ENCODE data around the gene SPEM3.
"Not testable (repeated sequence)": the region's sequence is repeated elsewhere in the genome, so short reads cannot be mapped to it uniquely, and the experiment has no call there.

The SPEM3 gene

DNA sequence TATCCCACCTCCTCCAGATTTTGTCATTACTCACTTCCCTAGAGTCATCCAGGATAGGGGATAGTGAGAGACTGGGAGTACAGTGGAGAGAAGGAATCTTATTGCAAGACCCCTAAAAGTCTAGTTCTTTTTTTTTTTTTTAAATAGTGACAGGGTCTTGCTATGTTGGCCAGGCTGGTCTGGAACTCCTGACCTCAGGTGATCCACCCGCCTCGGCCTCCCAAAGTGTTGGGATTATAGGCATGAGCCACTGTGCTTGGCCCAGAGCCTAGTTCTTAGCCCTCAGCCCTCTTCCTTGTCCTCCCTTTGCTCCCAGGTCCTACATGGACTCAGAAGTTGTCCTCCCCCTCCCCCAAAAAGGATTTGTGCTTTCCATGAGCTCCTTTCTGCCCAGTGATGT is 13.5 kb downstream of the SPEM3 start:
- no peak for DNase-seq (ENCODE audit: low read depth)

DNA sequence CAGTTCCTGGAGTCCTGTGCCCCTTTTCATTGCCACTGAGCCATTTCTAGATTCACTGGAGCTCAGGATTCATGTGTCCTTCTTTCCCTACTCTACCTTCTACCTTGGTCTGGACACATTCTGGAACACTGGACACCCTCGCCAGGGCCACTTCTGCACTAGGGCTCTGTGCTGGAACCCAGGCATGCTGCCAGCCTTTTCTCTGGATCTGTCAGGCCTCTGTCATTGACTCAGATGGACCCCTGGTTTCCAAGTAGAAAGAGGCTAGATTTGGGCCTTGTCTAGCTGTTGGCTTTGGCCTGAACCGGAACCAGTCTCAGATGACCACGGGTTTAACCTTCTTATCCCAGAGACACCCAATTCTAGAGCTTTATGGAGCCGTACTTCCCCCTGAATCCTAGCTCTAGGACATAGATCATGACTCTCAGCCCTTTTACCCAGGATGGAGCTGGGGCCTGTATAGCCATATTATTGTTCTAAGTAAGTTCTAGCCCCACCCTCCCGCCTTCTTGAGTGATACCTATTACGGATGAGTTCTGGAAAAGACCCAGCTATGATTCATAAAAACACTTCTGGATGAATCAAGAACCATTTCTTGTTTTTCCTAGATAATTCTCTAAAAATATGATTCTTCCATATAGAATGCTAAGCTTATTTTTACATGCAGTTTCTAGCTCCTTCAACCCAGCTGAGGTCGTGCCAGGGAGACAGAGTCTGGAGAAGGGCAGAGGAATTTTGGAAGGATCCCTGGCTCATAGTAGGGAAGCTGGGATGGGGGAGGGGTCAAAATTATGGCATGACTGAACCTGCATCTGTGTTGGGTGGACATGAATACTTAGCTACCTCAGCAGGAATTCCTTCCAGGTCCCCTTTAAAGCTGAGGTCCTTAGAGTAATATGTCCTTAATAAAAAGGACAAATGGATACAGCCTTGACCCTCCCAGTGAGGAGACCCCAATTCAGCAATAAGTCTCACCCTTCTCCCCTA is 15.1 kb downstream of the SPEM3 start:
- DNase-seq (ENCODE audit: low read depth): peak; percentile 78

DNA sequence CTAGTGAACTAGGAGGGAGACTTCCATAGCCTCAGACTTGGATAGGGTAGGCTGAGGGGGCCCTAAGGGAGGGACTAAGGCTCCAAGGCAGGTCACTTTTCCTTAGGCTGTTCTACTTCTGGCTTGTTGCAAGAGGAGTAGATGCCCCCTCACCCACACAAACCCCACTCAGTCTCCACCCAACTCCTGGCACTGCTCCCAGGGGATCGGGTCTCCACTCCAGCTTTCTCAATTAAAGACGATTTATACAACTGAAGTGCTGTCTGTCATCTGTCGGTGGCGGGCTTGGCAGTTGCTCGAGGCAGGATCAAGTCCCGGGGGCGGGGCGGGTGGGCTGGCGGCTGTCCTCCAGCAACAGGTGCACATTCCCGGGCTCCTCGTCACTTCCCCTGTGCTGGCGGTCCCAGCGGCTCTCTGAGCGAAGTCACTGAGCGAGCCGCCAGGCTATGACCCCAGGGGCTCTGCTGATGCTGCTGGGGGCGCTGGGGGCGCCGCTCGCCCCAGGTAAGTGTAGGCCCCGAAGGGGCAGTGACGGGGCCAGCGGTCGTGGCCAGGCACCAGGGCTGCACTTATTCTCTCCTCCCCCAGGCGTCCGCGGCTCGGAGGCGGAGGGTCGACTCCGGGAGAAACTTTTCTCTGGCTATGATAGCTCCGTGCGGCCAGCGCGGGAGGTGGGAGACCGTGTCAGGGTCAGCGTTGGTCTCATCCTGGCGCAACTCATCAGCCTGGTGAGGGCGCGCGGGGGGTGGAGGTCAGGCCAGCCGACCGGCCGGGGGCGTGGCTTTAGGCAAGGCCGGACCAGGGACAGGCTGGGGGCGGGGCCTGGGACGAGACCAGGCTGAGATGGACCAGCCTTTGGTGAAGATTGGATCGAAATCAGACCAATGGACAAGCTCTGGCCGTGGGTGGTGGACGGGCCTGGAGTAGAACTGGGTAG is 16.3 kb downstream of the SPEM3 start, which contains the start of gene CHRNB1:
Gene CHRNB1 (plus strand): TSS at position 380 of the 937 bp plus-strand sequence. CDS start 67 bp downstream, at position 447.
- DNase-seq (ENCODE audit: low read depth): peak; percentile 42

DNA sequence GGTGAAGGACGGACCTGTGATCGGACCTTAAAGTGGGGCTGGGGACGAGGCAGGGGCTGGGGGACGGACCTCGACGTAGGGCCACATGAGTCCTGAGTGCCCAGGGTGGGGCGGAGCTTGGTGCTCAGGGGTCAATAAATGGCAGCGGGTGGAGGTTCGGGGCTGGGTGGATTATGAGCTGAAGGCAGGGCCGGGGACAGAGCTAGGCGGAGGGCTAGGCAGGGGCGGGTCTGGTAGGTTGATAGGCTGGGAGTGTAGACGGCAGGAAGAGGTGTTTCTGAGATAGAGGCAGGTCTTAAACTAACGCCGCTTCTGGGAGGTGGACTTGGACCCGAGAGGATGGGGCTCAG is 16.9 kb downstream of the SPEM3 start:
- DNase-seq (ENCODE audit: low read depth): no peak

DNA sequence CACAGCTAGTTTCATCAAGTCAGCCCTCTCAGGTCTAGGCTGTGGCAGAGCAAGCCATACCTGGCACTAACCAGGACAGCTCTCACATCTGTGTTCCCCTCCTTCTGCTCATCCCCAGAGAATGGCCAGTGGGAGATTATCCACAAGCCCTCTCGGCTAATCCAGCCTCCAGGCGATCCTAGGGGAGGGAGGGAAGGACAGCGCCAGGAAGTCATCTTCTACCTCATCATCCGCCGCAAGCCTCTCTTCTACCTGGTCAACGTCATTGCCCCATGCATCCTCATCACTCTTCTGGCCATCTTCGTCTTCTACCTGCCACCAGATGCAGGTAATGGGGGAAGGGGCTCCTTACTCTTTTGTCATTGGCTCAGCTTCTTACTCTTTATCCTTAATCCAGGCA is 19.8 kb downstream of the SPEM3 start:
- no peak for DNase-seq (ENCODE audit: low read depth)

DNA sequence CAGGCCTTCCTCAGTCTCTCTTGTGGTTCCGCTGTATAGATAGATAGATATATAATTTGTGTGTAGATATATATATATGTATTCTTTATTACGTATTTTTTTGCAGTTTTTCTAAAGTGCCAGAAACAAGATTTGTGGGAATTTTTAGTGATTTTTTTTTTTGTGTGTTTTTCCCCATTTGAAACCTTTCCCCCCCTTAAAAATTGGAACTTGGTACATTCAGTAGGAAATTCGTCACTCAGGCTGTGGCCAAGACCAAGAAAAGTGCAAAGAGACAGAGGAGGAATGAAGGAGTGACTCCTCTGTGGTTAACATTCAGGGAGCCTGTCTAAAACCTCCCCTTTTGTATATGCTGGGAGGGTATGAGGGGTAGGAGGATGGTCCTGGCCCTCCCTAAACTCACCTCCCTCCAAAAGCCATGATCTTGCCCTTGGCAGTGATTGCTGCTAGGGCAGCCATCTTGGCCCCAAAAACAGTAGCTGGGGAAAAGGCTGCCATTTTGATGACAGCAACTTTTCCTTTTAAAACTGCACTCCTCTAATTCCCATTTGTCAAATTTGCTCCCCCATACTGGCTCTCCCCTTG is 31.4 kb downstream of the SPEM3 start:
- DNase-seq (ENCODE audit: low read depth): no peak

DNA sequence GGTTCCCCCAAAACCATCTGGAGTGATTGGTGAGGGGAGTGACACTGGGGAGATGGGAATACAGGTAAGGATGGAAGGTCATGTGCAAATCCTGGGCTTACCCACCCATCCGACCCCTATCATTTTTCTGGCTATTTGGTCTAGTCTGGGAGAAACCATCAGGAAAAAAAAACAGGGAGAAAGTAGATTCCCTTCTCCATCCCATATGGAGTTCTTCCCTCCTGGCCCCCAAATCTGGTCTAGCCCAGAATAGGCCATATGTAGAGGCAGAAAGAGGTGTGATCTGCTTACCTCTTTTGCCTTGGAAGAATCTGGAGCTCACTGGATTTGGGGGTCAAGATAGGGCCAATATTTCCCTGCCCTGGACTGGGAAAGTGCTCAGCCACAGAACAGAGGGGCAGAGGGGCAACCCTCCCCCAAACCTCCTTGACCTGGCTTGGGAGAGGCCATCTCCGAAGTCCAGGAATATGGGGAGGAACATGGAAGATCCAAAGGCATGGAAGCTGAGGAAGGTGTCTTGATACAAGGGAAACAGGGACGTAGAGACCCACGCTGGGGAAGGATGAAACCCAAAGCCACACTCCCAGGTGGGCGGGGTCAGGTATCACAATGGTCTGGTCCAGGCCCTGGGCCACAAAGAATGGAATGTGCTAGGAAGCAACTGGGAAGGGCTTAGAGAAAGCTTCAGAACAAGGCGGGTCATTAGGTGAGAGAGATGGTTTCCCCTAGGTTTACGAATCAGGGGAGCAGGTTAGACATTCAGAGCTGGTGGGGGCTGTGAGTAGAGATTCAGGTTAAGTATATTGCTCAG is 32.4 kb downstream of the SPEM3 start:
- DNase-seq (ENCODE audit: low read depth): no peak

DNA sequence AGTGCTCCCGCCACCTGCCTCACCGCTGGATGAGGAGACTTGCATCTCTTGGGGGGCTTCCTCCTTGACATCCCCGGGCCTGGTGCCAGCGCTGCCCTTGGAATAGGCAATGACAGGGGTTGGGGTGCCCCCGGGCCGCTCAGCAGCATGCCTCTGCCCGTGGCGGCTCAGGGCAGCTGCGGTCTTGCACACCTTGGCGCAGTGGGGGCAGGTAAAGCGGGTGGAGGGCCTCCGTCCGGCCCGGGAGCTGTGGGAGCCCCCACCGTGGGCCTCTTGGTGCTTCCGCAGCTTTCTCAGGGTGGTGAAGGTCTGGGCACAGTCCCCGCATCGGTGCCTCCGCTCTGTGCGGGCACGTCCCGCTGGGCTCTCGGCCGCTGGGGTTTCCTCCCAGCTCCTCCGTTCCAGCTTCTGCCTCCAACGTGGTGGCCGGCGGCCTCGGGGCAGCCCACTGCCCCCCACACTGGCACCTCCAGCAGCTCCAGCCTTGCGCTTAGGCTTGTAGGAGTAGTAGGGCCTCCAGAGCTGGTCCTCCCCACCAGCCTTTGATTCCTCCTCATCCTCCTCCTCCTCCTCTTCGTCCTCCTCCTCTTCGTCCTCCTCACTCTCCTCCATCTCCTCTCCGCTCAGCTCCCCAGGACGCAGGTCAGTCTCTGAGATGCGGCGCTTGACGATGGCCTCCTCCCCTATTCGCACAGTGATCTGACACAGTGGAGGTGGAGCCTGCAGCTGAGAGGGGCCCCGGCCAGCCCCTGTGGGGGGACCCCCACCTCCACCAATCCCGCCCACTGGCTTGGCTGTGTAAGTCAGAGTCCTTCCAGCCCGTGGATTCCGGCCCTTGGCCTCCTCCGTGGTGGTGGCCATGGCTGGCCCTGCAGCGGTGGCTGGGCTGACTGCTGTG is 34.1 kb downstream of the SPEM3 start:
- no peak for DNase-seq (ENCODE audit: low read depth)

DNA sequence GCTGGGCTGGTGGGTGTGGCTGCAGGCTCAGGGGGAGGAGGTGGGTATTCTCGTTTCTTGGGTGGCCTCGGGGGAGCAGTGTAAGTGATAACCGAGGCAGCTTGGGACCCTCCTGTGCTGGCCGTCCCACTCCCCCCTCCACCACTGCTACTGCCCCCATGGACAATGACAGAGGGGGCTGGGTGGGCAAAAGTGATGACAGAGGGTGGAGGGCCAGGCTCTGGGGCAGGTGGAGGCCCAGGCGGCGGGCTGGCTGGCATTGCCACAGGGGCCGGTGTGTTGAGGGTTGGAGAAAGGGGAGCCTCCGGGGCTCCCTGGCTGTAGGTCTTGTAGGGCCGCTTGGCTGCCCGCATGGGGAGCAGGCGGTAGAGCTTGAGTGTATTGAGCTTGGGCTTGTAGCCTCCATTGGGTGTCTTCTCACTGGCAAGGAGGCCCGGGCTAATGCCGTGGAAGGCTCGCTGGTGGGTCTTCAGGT is 34.8 kb downstream of the SPEM3 start:
- no peak for DNase-seq (ENCODE audit: low read depth)

DNA sequence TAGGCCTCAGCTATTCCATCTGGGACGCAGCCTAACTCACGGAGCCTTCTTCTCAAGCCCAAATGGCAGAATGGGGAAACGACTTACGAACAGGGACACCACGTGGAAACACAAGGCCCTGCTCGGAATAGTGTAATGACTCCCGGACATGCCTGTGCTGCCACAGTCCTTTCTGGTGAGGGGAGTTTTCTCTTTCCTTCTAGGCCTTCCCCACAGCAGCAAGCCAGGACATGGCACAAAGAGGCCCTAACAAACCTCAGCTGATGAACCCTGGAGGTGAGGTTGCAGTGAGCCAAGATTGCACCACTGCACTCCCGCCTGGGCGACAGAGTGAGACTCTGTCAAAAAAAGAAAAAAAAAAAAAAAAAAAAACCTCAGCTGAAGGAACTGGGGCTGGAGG is 35.4 kb downstream of the SPEM3 start:
- no peak for DNase-seq (ENCODE audit: low read depth)

DNA sequence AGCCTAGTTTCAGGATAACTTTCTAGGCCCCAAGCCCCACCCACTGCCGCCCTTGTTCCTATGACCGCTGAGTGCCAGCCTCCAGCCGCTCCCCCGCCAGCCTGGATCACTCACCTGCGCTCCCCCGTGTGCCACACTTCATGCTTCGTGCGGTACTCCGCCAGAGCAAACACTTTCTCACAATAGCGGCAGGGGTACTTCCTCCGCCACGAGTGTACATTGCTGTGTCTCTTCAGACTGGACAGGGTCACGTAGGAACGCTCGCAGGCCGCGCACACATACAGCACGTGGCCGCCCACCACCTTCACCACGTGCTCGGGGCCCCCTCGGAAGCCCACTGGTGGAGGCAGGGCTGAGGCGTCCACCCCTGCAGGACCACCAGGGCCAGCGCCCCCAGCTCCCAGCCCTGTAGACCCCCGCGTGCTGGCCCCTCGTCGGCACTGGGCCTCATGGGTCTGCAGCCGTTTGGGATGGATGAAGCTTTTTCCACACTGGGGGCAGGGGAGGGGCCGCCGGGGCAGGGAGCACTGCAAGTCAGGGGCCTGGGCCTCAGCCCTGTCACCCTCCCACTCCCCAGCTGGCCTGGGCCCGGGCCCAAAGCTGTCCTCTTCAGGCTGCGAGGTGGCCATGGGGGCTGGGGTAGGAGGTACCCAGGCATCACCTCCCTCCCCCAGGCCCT is 37.1 kb downstream of the SPEM3 start:
- no peak for DNase-seq (ENCODE audit: low read depth)

DNA sequence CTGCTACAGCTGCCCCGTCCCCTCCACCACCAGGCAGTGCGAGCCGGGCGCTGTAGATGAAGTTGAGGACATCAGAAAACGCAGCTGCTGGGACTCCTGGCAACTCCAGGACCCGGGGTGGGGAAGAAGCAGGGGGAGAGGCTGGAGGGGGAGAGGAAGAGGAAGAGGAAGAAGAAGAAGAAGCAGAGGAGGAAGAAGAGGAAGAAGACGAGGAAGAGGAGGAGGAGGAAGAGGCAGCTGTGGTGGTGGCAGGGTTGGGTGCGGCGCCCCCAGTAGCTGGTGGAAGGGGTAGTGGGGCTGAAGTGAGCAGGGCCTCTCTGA is 37.6 kb downstream of the SPEM3 start:
- no peak for DNase-seq (ENCODE audit: low read depth)

DNA sequence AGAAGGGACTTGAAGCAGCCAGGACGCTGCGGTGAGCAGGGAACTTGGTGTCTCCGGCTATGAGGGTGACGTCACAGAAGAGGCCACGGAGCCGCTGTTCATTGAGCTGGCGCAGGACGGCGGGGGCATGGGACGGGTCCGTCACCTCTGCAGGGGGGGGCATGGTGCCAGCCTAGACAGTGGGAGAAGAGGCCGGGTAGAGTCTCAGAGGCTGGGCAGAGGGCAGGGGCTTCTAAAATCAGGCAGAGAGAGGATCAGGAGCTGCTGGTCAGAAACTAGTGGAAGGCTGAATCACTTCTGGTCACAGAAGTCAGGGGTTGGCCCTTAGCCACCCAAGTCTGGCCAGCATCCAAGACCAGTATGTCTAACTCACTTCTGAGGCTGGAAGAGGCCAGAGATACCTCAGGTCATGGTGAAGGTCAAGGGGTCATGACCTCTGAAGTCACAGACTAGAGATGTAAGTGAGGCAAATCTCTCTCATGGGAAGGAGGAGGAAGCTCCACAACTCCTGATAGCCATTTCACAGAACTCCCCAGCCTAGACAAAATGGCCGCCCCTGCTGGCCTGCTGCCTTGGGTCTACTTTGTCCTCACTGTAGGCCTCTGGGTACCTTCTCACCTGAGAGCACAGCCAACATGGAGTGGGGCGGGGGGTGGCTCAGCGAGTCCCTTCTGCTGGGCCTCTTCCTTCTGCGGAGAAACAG is 38.1 kb downstream of the SPEM3 start:
- peak; percentile 72 for DNase-seq (ENCODE audit: low read depth)

DNA sequence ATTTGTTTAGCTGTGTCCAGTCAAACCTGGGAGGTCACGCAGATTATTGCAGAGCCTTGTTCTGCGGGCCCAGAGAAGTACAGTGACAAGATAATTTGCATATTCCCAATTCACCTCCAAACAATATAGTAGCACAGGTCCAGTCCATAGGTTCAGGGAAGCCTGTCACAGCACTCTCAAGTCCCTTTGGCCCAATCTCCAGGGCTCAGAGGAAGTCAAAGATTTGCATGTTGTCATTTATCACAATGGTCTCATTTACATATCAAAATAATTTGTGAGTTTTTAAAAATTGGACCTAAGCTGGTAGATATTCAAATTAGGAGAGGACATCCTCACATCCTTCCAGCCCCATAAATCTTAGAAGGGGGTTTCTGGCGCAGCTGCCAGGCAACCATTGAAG is 38.8 kb downstream of the SPEM3 start:
- DNase-seq (ENCODE audit: low read depth): no peak

DNA sequence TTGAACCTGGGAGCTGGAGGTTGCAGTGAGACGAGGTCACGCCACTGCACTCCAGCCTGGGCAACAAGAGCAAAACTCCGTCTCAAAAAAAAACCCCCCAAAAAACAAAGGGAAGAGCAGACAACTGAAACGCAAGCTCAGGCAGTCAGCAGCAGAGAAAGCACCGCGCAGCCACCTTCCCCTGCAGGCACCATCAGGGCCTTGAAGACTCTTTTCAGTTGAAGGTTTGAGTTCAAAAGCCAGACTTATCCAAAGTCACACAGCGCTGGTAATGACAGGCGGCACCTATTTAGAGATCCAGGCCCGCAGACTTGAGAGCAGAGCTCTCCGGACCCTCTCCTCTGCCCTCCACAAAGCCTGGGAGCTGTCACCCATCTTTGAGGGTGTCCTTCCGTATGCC is 39.6 kb downstream of the SPEM3 start:
- no peak for DNase-seq (ENCODE audit: low read depth)

DNA sequence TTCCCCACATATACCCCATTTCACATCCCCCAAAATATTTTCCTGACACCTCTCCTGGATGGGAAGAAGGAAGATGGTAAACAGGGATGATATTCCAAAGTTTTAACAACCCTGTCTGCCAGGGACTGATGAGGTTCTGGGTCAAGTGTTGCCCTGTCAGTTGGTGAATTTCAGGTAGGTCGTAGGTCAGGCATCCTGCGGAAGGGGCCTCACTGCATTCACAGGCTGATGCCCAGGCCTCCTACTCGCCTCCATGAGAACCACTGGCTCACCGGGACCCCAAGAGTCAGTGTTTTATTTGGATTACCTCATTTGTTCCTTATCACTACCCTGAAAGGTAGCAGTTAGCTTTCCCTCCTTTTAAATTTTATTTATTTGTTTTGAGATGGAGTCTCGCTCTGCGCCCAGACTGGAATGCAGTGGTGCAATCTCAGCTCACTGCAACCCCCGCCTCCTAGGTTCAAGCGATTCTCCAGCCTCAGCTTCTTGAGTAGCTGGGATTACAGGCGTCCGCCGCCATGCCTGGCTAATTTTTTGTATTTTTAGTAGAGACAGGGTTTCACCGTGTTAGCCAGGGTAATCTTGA is 40.2 kb downstream of the SPEM3 start:
- no peak for DNase-seq (ENCODE audit: low read depth)

DNA sequence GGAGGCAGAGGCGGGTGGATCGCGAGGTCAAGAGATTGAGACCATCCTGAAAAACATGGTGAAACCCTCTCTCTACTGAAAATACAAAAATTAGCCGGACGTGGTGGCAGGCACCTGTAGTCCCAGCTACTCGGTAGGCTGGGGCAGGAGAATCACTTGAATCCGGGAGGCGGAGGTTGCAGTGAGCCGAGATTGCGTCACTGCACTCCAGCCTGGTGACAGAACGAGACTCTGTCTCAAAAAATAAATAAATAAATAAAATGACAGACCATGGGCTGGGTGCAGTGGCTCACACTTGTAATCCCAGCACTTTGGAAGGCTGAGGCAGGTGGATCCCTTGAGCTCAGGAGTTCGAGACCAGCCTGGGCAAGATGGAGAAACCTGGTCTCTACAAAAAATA is 41.2 kb downstream of the SPEM3 start:
- DNase-seq (ENCODE audit: low read depth): not testable (repeated sequence)

DNA sequence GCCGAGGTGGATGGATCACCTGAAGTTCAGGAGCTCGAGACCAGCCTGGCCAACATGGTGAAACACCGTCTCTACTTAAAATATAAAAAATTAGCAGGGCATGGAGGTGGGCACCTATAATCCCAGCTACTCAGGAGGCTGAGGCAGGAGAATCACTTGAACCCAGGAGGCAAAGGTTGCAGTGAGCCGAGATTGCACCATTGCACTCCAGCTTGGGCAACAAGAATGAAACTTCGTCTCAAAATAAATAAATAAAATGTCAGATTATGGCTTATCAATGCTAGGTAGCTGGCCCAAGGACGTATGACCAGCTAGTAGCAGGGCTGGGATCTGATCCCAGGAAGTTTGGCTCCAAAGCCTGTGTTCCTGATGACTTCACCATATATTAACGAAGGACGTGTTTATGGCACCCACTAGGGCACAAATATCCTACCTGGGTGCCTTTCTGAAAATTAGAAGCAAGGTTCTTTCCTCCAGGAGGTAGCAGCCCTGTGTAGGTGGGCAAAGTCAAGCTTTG is 41.9 kb downstream of the SPEM3 start:
- not testable (repeated sequence) for DNase-seq (ENCODE audit: low read depth)

DNA sequence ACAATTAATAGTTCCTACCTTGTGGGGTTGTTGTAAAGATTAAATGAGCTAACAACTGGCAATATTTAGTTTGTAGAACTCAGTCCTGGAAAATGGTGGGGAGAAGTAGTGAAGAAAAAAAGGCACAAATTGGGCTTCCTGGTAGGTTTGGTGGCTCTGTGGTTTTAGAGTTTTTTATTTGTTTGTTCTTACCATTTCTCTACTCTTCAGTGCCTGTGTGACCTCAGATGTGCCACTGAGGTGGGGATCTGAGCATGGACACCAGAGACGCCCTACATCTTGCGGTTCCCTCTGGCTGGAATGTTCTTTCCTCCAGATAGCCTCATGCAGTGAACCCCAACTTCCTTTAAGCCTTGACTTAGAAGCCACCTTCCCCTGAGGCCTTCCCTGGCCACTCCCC is 43.1 kb downstream of the SPEM3 start:
- DNase-seq (ENCODE audit: low read depth): no peak

Measured in amniotic epithelial cell (primary cell).